ENCODE results near the gene MDK.

GRCh38 chr11:46363455-46364005, 17.9 kb upstream of the MDK start:
- TF ChIP-seq RARB (CRISPR knock-in tag; IDR thresholded peaks at IDR 0.05) (no peak), KDM1A (IDR thresholded peaks at IDR 0.05; ENCODE audit: low read depth) (no peak), CTCF (IDR thresholded peaks at IDR 0.05) (no peak), CHD4 (IDR thresholded peaks at IDR 0.05; ENCODE audit: borderline replicate concordance) (no peak), ELK1 (IDR thresholded peaks at IDR 0.05; ENCODE audit: low read depth, low read length) (no peak), FOSL2 (IDR thresholded peaks at IDR 0.05) (no peak), FOSL2 (CRISPR knock-in tag; IDR thresholded peaks at IDR 0.05) (no peak), NFE2L2 (conservative IDR thresholded peaks at IDR 0.05; ENCODE audit: low read length) (no peak), EP300 (IDR thresholded peaks at IDR 0.05) (no peak)
- TF ChIP-seq, protein P1, sequence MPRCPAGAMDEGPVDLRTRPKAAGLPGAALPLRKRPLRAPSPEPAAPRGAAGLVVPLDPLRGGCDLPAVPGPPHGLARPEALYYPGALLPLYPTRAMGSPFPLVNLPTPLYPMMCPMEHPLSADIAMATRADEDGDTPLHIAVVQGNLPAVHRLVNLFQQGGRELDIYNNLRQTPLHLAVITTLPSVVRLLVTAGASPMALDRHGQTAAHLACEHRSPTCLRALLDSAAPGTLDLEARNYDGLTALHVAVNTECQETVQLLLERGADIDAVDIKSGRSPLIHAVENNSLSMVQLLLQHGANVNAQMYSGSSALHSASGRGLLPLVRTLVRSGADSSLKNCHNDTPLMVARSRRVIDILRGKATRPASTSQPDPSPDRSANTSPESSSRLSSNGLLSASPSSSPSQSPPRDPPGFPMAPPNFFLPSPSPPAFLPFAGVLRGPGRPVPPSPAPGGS (IDR thresholded peaks at IDR 0.05): no peak

All from A549 (cell line).